Thoracic aorta (tissue), 2 donors: ENCODE results near the gene MFAP4. TPM values are rescaled to one million over a fixed set of nuclear protein-coding genes. Genes with fewer than 3 reads are reported as not detected.

Source experiments
- ATAC-seq: fragments of 150-250 bp; one replicate; pipeline ENCODE4 v1.8.0; 2017; ENCODE audit warnings: low read depth; ENCODE audit not compliant: insufficient number of reproducible peaks, low FRiP score
- DNase-seq: peaks from one replicate; pipeline ENCODE4 v3.0.0-alpha.2; 2020; ENCODE audit warnings: low spot score
- H3K27ac ChIP-seq, 2 donors: fragments of 200-600 bp; sonication (generic); 1 replicate in 1 of 2; 2 replicates in 1 of 2; pipeline ENCODE4 v1.5.1; 2016; ENCODE audit warnings: mild to moderate bottlenecking in 2 of 2, moderate library complexity in 2 of 2
- H3K27me3 ChIP-seq: fragments of 200-600 bp; sonication (generic); replicated peaks from 2 replicates; pipeline ENCODE4 v1.6.0; 2016; ENCODE audit warnings: mild to moderate bottlenecking; ENCODE audit not compliant: insufficient read depth
- H3K36me3 ChIP-seq: fragments of 200-600 bp; sonication (generic); one replicate; pipeline ENCODE4 v1.5.1; 2016
- H3K4me1 ChIP-seq, 2 donors: fragments of 200-600 bp; sonication (generic); 1 replicate in 1 of 2; 2 replicates in 1 of 2; pipeline versions ENCODE4 v1.5.1 to v1.6.0; 2016; ENCODE audit warnings: low read depth in 2 of 2, mild to moderate bottlenecking in 1 of 2; ENCODE audit not compliant: control insufficient read depth in 1 of 2
- H3K4me3 ChIP-seq: fragments of 200-600 bp; sonication (generic); 2 replicates; pipeline ENCODE4 v1.5.1; 2016; ENCODE audit warnings: mild to moderate bottlenecking
- H3K9me3 ChIP-seq: fragments of 200-600 bp; sonication (generic); 2 replicates; pipeline ENCODE4 v1.5.1; 2016
- CTCF ChIP-seq: fragments of 200-600 bp; sonication (generic); IDR thresholded peaks from one replicate; pipeline ENCODE4 v1.5.1; 2019; ENCODE audit warnings: antibody characterized with exemption
- total RNA-seq, 2 donors: library from RNA; depleted of rRNA; stranded (reverse); fragments of >200 nt; gene quantifications; one replicate each; pipeline versions ENCODE4 v1.1.0 to v1.2.3, GENCODE V29; 2016

The MFAP4 gene
- 100 to 1,000 TPM; 425 to 501 TPM for total RNA-seq

- DNase-seq, result no peak
Observed at GRCh38 chr17:19386974-19387920, at the start of gene MFAP4. MFAP4 (minus strand) TSS chr17:19387190; CDS start chr17:19387155, 35 bp downstream.

GRCh38 chr17:19433727-19434340 lies 46.8 kb upstream of the MFAP4 start:
- ATAC-seq (no peak), DNase-seq (no peak)
- Histone ChIP-seq H3K27ac (no peak overlapping the region), H3K36me3 (no peaks in the 10 kb centered on the region), H3K9me3 (no peaks in the 10 kb centered on the region), H3K4me3 (no peak overlapping the region), H3K4me1 (no peaks in the 10 kb centered on the region), H3K27me3 (no peaks in the 10 kb centered on the region)
- TF ChIP-seq CTCF, result no peak

More at GRCh38 chr17:19386974-19387920, at the start of gene MFAP4:
- H3K9me3 ChIP-seq, result no peaks in the 10 kb centered on the region
- H3K4me3 ChIP-seq, result peak within 1 kb of the TSS; percentile 69
- H3K27me3 ChIP-seq, result no peaks in the 10 kb centered on the region
- no peak for TF ChIP-seq CTCF
- peak; percentile 13 for ATAC-seq
- H3K27ac ChIP-seq, result peak within 1 kb of the TSS; percentile 98 to 99
- peaks cover 59 to 97% of the 10 kb centered on the region in 2 donors for H3K4me1 ChIP-seq
- peaks cover 11% of the 10 kb centered on the region for H3K36me3 ChIP-seq

- no peaks in the 10 kb centered on the region for H3K9me3 ChIP-seq
- no peak overlapping the region for H3K4me3 ChIP-seq
- no peaks in the 10 kb centered on the region for H3K27me3 ChIP-seq
- H3K27ac ChIP-seq, result no peak overlapping the region
- DNase-seq (no peak), ATAC-seq (no peak)
- H3K36me3 ChIP-seq, result no peaks in the 10 kb centered on the region
- TF ChIP-seq CTCF, result no peak
- H3K4me1 ChIP-seq, result no peaks in the 10 kb centered on the region
Observed at GRCh38 chr17:19433255-19433654, 46.3 kb upstream of the MFAP4 start.

- Histone ChIP-seq H3K27me3 (no peaks in the 10 kb centered on the region), H3K27ac (no peak overlapping the region), H3K4me3 (no peak overlapping the region), H3K4me1 (no peaks in the 10 kb centered on the region), H3K36me3 (no peaks in the 10 kb centered on the region), H3K9me3 (no peaks in the 10 kb centered on the region)
- DNase-seq (no peak), ATAC-seq (no peak)
- TF ChIP-seq CTCF, result no peak
Observed at GRCh38 chr17:19431691-19432090, 44.7 kb upstream of the MFAP4 start.

GRCh38 chr17:19426631-19427030 lies 39.6 kb upstream of the MFAP4 start:
- Histone ChIP-seq H3K4me3 (no peak overlapping the region), H3K27ac (no peak overlapping the region), H3K4me1 (no peaks in the 10 kb centered on the region), H3K27me3 (no peaks in the 10 kb centered on the region), H3K36me3 (no peaks in the 10 kb centered on the region), H3K9me3 (no peaks in the 10 kb centered on the region)
- ATAC-seq (no peak), DNase-seq (no peak)
- TF ChIP-seq CTCF, result no peak
